Testis (tissue), 2 donors: ENCODE measurements around the gene OR51E2.

ENCODE experiments used
- CTCF ChIP-seq, 3 experiments: fragments of 450-650 bp in 2 of 3; fragments of 200-600 bp in 1 of 3; sonication (generic) in 1 of 3; IDR thresholded peaks; one replicate each; pipeline ENCODE4 v1.5.1; 2016 to 2019; ENCODE audit warnings: antibody characterized with exemption in 3 of 3, mild to moderate bottlenecking in 2 of 3, moderate library complexity in 1 of 3
- POLR2A ChIP-seq: fragments of 450-650 bp; IDR thresholded peaks from one replicate; pipeline ENCODE4 v1.6.1; 2017; ENCODE audit warnings: antibody characterized with exemption, mild to moderate bottlenecking, moderate library complexity

- TF ChIP-seq CTCF (IDR thresholded peaks at IDR 0.05) (no peak), POLR2A (no peak)
Measured at GRCh38 chr11:4645974-4646373, 51.7 kb downstream of the OR51E2 start.
